ENCODE data around the gene C14orf132.
"Not testable (repeated sequence)": the region's sequence is repeated elsewhere in the genome, so short reads cannot be mapped to it uniquely, and the experiment has no call there.

C14orf132 gene

DNA sequence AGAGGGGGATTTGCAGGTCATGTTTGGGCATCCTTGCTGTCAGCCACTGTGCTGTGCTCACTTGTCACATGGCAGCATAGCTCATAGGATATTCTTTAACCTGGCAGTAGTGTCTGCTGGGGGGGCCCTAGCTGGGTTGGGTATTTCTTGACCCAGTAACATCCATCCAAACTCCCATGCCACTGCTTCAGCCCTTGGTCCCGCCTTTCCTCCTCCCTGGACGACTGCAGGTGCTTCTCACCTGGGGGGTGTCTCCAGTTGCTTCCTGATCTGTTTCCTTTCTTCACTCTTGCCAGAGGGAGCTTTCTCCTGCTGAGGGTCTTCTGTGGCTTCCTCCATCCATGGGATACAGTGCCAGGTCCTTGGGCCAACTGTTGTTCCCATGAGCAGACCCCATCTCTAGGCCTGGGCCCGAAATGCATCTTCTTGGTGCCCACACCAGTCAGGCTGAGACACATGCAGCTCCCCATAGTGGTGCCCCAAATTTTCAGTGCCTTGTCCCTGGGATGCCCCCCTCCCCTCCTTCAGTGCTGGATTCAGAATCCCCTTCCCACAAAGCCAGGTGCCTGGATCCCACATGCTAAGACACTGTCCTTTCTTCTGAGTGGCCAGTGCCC lies 20.5 kb downstream of the C14orf132 start:
- DNase-seq (ENCODE audit: low read depth in 1 of 2, low spot score in 1 of 2): no peak

DNA sequence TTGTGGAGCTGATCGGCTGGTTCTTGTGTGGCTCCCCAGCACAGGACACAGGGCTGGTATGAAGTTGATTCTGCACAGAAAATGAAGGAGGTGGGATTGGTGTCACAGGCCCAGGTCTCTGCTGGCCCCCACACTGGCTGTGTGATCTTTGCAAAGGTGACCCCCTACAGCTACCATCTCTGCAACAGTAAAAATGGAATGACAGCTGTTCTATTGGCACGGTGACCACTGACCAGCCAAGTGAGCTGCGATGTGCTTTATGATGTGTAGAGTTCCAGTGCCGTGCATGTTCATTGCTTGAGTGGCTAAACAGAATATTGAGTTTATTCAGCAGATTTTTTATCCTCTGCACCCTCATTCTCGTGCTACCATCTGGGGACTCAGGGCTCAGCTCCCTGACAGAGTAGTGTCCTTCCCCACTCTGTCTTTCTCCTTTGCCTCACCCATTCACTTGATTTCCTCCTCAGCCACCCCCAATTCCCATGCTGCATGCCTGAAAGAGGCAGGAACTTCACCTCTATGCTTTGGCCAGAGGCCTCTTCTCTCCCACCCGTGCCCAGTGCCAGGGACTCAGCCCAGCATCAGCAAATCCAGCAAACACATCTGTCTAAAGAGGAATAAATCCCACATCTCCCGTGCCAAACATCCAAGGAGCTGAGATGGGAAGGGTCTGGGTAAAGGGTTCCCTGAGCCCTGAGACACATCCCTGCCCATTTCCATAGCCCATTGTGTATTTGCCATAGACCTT lies 21.2 kb downstream of the C14orf132 start:
- no peak for DNase-seq (ENCODE audit: low read depth in 1 of 2, low spot score in 1 of 2)

DNA sequence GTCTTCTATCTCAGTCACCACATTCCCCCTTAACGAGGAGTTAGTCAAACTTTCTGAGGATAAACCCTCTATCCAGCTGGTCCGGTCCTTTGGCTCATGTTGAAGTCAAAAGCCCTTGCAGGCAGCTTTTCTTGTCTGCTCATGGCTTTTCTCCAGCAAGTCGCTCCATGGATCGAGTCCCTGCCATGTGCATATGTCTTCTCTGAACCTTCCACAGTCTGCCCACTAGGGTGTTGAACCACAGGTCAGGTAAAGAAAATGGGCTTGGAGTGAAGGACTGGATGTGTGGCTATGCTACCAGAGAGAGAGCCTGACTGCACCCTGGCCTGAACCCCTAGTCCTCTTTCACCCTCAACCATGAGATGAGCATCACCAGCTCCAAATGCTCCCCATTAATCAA lies 22.8 kb downstream of the C14orf132 start:
- no peak for DNase-seq (ENCODE audit: low read depth in 1 of 2, low spot score in 1 of 2)

DNA sequence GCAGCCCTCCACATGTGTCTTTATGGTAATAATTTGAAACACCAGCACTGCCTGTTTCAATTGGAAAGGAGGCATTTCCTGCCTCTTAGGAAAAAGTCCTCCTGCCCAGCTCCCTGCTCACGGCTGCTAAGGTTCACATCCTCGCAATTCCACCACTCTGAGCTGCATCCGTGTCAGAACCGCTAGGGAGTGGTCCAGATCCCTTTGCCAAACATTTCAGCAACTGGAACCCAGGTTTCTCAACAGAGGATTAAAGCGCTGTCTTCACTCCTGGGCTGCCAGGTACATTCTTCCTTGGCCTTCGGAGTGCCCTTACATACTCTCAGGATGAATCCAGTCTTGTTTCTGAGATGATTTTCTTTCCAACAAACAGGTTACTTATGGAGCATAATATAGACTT lies 23.3 kb downstream of the C14orf132 start:
- no peak for DNase-seq (ENCODE audit: low read depth in 1 of 2, low spot score in 1 of 2)

DNA sequence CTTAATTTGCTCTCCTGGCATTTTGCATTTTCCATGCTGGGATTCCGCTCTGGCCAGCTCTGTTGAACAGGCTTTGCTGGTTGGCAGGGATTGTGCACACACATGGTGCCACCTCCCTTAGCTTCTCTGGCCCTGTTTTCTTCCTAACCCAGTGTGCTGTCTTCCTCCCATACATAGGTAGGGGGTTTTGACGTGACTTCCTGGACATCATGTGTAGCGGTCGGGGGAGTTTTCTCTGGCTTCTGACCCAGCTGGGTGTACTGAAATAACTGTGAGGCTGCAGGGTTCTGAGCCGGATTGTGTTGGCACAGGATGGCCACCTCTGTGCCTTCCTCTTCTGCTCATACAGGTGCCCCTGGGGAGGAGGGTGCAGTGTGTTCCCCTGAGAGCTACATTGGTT lies 25.7 kb downstream of the C14orf132 start:
- no peak for DNase-seq (ENCODE audit: low read depth in 1 of 2, low spot score in 1 of 2)

DNA sequence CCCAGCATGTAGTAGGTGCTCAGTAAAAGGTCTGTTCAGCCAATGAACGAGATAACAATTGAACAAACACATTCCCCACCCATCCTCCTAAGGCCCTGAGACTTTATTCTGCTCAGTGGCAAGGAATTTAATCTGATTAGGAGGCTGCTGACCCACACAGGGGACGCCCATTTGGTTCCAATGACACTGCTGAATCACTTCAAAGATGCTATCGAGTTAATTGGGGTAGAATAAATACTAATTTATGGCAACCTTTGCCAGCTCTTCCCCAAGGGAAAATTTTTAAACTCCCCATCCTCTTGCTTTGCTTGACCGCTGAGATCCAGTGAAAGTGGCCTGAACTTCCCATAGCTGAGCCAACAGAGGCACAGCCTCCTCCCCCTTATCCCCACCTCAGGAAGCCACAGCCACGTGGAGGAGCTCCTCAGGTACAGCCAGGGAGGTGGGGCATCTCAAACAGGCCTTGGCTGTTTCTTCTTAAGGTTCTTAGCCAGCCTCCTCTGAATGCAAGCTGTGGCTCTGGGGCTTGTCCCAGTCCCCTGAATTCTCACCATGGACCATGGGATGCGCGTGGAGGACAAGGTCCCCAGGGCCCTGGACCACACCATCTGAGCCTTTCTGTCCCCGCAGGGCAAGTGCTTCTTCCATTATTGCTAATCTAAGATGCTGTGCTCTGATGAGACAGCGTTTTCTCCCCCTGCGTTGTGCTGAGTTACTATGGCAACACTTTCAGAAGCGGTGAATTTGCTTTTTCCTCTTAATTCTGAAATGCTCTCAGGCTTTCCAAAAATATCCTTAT lies 26.7 kb downstream of the C14orf132 start:
- DNase-seq (ENCODE audit: low read depth in 1 of 2, low spot score in 1 of 2): no peak

DNA sequence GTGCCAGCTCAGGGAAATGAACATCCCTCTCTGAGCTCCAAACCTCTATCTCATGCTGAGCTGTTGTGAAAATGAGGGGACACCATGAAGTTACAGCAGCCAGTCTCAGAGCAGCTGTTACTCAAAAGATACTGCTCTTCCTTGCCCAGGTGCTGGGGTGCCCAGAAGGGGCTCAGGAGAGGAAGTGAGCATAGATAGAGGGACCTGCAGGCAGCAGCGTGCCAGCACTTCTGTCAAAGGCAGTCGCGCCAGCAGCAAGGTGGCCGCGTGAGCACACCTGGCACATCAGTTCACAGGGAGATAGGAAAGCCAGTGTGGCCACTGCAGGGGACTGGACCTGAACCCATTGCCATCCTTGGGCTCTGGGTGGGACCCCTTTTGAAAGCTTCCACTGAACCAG lies 27.8 kb downstream of the C14orf132 start:
- DNase-seq (ENCODE audit: low read depth in 1 of 2, low spot score in 1 of 2): no peak

DNA sequence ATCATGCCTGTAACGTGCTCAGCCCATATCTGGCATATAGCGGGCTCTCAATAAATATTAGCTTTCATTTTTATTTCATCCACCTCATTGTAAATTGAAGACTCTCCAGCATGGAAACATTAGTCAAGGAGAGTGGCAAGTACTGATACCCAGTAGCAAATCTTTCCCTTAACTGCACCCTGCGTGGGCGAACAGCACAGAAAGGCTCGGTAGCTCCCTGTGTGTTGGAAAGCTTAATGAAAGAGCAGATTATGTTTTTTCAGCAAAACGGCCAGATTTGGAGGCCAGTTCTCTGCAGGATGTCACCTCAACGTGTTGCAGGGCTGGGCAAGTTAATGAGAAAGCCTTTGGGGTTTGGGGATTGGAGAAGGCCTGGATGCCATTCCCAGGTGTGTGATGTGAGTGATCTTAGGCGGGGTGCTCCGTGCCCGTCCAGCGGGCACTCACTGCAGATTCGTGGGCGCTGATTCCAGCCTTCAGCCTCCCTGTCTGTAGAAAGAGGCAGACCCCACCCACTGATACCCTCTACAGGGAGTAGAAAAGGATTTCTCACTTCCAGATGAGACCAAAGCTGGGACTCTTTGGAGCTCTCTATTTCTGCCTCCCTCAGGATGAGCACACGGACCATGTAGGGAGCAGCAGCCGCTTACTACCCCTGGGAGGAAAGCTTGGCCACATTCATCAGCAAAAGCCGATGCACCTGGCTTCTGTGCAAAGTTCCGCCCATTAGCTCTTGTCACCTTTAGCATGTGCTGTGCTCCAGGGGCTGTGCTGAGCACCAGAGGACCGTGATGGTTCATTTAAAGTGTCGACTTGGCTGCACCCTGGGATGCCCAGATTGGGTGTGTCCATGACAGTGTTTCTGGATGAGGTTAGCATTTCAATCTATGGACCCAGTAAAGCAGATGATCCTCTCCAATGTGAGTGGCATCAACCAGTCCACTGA lies 29.1 kb downstream of the C14orf132 start:
- no peak for DNase-seq (ENCODE audit: low read depth in 1 of 2, low spot score in 1 of 2)

DNA sequence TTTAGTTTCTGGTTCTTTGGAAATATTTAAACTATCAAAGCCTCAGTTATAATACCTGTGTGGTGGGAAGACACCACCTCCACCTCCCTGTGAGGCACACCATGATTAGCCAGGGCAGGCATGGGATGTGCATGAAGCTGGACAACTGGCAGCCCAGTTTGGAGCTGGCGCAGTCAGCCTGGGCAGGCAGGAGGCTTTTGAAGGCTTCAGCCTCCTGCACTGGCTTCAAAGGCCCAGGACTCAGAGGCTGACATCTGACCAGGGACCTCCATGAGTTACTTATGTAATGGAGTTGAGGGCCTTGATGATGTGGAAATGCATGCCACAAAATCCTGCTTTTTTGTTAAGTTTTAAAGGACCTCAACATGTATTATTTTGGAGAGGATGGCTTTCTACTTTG lies 30.3 kb downstream of the C14orf132 start:
- DNase-seq (ENCODE audit: low read depth in 1 of 2, low spot score in 1 of 2): no peak

DNA sequence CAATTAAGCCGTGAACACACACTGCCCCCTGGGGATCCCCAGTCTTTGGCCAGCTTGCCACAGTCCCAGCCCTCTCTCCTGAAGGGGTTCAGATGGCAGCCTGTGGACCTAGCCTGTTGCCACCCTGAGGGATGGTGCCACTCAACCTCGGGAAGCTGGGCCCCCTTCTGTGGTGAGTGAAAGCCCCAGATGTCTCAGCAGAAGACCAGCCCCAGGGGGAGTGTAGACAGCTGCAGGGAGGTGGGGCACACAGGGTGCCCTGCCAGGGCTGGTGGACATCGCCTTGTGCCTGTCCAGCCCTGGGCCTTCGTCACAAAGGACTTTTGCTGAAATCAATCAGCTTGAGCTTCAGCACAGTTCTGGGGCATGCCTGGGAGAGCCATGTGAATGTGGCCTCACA lies 32.4 kb downstream of the C14orf132 start:
- DNase-seq (ENCODE audit: low read depth in 1 of 2, low spot score in 1 of 2): no peak

DNA sequence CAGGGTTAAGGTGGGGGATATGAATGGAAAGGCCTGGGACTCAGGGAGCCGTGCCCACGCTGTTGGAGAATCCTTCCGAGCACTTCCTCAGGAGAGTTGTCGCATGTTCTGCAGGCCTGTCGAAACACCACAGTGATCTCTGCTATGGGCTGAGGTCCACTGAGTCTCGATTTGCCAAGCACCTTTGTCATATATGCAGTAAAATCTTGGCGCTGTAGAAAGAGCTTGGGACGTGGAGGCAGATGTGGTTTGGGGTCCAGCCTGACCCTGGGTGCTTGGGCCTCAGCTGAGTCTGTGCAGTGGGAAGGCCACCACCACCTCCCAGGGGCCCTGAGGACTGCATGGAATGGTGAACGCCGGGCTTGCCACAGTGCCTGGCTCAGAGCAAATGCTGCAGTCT lies 32.9 kb downstream of the C14orf132 start:
- no peak for DNase-seq (ENCODE audit: low read depth in 1 of 2, low spot score in 1 of 2)

DNA sequence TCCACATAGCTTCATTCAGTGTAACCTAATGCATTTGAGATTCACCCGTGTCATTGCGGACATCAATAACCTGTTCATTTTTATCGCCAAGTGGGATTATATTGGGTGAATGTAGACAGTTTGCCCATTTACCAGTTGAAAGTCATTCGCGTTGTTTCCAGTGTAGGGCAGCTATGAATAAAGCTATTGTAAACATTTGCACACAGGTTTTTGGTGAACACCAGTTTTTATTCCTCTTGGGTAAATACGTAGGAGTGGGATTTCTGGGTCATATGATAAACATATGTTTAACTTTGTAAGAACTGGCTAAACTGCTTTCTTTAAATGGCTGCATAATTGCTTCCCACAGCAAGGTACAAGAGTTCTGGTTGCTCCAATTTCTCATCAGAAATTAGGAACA lies 33.6 kb downstream of the C14orf132 start:
- DNase-seq (ENCODE audit: low read depth in 1 of 2, low spot score in 1 of 2): no peak

DNA sequence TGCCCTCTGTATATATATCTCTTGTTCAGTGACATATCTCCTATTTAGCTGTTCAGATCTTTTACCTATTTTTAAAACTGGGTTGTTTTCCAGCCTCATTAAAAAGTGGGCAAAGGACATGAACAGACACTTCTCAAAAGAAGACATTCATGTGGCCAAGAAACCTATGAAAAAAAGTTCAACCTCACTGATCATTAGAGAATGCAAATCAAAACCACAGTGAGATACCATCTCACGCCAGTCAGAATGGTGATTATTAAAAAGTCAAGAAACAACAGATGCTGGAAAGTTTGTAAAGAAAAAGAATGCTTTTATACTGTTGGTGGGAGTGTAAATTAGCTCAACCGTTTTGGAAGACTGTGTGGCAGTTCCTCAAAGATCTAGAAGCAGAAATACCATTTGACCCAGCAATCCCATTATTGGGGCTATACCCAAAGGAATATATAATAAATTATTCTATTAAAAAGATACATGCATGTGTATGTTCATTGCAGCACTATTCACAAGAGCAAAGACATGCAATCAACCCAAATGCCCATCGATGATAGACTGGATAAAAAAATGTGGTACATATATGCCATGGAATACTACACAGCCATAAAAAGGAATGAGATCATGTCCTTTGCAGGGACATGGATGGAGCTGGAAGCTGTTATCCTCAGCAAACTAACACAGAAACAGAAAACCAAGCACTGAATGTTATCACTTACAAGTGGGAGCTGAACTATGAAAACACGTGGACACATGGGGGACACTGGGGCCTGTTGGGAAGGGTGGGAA lies 34.3 kb downstream of the C14orf132 start:
- not testable (repeated sequence) for DNase-seq (ENCODE audit: low read depth in 1 of 2, low spot score in 1 of 2)

DNA sequence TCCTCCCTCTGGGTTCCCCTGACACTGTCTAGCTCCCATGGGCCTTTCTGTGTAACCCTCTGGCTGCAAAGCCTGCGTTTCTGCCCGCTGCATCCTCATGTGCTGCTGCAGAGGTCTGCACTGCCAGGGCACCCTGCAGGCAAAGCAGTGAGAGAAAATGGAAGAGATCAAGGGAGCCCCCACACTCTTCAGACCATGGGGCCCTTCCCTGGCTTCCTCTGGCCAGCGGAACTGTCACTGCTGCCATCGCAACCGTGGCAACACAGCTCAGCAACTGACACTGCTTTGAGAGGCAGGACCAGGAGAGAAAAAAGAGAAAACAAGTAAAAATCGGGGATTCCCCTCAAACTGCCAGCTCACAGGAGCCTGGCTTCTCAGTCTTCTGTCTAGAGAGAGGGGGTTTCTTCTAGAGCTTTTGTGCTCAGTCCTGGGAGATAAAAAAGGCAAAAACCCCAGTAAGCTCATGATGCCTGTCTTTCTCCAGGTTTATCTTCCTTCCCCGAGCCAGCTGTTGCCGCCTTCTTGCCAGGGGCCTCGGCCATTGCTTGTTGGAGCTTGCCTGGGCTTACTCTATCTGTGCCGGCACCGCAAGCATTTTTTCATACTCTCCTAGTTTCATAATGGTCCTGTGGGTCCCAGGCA lies 38.9 kb downstream of the C14orf132 start:
- no peak for DNase-seq (ENCODE audit: low read depth in 1 of 2, low spot score in 1 of 2)

DNA sequence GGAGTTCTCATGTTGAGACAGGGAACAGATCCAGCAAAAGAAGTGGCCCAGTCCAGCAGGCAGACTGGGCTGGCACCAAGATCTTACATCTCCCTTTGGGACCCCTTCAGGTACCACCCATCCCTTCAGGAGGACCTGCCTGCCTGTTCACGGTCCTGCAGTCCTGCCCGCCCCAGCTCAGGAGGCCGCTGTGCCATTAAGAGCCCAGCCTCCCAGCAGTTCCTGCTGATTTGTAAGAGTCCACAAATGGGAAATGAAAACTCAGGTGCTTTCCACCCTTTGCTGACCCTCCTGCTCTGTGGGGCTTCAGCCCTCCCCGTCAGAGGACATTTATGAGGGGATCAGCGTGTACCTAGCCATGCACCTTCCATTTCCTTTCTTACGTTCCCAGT lies 39.5 kb downstream of the C14orf132 start:
- no peak for DNase-seq (ENCODE audit: low read depth in 1 of 2, low spot score in 1 of 2)

DNA sequence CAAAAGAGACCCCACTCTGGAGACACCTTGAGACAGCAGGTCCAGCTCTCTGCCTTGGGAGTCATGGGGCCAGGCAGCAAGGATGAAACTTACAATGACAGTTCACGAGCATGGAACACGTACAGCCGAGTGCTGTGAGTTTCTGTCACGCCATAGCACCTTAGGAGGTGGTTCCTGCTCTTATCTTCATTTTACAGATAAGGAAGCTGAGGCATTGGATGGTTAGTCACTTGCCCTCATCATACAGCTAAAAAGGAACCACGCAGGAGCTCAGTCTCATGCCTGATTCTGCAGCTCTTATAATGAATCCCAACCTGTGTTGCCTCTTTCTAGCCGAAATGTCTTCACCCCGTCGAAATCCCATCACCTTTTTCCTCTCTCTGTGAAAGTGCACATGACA lies 39.9 kb downstream of the C14orf132 start:
- DNase-seq (ENCODE audit: low read depth in 1 of 2, low spot score in 1 of 2): no peak

DNA sequence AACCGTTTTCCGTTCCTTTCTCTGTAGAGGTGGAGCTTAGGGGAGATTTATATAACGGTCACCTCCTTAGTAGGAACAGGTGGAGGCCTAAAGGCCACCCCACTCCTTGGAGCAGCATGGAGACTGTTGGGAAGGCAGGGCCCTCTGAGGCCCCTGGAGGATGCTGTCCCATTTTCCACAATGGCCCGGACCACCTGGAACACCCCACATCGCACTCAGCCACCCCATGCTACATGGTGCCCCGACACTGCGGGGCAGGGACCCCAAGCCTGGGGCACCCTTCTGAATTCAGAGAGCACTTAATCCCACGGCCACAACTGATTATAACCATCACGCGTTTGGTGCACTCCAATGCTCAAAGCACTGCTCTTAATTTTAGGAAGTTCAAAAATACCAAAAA lies 41.4 kb downstream of the C14orf132 start:
- no peak for DNase-seq (ENCODE audit: low read depth in 1 of 2, low spot score in 1 of 2)

DNA sequence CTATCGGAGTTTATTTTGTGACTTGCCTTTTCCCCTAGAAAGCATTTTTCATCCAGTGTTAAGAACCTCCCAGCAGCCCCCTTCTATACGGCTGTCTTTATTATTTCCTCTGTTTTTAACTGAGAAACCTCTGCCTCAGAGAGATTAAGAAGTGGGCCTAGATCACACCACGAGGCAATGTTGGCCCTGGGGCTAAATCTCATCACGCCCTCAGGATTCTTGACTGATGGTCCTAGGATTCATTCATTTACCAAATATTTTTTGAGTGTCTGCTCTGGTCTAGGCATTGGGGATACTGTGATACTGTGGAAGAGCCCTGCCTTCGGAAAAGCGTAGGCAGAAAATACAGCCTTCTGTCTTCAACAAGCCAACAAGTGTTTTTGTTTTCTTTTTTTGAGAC lies 42.1 kb downstream of the C14orf132 start:
- no peak for DNase-seq (ENCODE audit: low read depth in 1 of 2, low spot score in 1 of 2)

DNA sequence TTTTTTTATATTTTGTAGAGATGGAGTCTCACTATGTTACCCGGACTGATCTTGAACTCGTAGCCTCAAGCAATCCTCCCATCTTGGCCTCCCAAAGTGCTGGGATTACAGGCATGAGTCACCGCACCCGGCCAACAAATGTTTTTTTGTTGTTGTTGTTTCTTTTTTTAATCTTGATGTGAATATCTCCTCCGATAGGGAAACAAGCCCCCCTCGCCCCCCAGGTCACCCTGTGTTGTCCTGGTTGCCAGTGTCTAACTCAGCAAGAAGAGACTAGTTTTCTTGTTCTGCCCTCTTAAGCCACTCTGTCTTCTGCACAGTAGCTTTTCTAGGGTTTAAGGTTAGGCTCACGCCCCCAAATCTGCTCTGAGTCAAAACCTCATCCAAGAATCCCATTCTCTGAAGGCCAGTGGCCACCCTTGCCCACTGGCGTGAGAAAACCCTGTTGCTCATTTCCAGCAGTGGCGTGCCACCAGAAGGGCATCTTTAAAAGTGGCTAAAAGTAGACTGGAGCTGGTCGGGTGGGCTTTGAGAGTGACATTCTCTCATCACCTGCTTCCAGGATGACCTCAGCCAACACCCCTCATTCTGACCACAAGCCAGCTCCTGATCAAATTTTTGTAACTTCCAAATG lies 42.7 kb downstream of the C14orf132 start:
- DNase-seq (ENCODE audit: low read depth in 1 of 2, low spot score in 1 of 2): no peak

Data from activated CD4-positive, alpha-beta T cell treated with anti-CD3 and anti-CD28 coated beads, Interleukin-2, amount 50 U/mL, for 24 hours (primary cell).